COLO829 (cell line): ENCODE results near the gene ARHGEF39.

Source experiments
- DNase-seq: peaks from one replicate; pipeline ENCODE4 v3.0.0; 2012; ENCODE audit warnings: low spot score

ARHGEF39 gene

DNA sequence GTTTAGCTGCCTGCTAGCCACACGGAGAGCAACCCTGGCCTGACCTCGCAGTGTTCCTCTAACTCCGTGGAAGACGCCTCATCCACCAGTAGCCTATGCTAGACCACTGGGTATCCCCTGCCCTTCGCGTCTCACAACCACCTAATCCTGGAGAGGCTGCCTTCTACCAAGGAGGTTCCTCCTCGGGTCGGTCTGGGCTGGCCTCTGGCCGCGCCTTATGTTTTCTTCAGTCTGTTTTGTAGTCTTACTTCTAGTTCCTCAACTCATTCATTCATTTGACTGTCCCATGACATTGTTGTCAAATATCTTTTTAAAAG, 26.3 kb upstream of the ARHGEF39 start:
- no peak for DNase-seq

- DNase-seq, result peak; percentile 55
Observed at GRCh38 chr9:35690614-35691333, 25.8 kb upstream of the ARHGEF39 start.

- no peak for DNase-seq
Observed at GRCh38 chr9:35690294-35690613, 25.3 kb upstream of the ARHGEF39 start.

DNA sequence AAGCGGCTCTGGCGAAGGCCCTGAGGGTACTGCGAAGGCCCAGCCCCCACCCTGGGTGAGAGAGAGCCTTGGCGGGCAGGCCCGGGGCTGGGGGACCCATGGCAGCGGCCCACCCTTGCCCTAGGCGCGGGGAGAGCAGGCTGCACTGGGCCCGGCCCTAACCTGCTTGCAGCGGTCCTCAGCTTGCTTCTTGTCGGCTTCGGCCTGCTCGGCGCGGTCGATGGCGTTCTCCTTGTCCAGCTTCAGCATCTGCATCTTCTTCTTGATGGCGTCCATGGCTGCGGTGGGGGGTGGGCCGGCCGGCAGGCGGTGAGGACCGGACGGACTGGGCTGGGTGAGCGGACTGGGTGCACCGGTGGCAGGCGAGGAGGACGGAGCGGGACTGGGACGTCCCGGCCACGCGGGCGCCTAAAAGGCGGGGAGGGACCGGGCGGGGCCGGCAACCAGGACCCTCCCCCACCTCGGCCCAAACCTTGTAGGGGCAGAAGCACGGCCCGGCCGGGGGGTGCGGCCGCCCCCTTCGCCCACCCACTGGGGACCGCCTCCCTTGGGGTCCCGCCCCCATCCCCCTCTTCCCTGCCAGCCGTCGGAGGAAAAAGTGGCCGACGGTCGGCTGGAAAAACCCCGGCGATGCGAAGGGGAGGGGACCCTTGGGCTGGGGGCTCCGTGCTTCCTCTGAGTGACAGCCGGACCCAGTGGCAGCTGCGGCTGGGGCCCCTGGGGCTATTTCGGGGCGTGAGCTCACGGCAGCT, 24.7 kb upstream of the ARHGEF39 start, which contains the start of gene TPM2:
Gene TPM2 (minus strand): TSS at position 384 of the 752 bp plus-strand sequence. CDS start 108 bp downstream, at position 276.
- no peak for DNase-seq

DNA sequence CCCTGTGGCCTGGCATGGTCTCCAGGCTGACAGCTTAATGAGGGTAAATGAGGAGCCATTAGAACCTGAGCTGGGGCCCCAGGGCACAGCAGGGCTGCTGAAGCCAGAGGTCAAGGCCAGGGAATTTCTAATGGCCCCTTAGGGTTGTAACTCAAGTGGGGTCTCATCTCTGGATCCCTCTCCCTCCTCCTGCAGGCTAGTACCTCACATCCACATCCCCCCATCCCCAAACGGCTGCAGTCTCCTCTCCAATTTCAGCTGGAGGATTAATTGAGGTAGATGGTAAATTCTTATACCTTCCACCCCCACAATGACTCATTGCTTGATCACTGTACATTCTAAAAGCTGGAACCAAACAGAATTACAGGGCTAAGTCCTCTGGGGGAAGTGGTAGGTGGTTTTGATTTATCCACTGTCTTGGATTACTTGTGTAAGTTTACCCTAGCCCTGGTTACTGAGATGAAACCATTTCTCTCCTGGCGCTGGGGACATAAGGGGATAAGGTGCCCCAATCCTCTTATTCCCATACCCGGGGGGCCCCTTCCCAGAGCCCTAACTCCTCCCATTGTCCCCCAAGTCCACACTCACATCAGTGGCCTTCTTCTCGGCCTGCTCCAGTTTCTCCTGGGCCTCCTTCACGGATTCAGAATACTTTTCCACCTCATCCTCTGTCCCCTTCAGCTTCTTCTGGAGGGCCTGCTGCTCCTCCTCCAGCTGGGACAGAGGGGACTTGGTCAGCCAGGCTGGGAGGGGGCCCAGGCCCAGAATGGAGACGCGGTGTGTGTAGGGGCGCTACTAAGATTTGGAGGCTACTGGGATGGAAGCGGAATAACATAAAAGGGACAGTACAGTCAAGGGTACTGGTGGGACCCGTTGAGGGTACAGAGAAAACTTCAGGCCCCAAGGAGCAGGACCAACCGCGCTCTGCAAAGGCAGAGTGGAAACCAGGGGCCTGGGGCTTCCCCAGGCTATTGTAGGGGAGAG, 23.9 kb upstream of the ARHGEF39 start:
- DNase-seq, result peak; percentile 89

- no peak for DNase-seq
Observed at GRCh38 chr9:35687972-35688557, 23.1 kb upstream of the ARHGEF39 start.

DNA sequence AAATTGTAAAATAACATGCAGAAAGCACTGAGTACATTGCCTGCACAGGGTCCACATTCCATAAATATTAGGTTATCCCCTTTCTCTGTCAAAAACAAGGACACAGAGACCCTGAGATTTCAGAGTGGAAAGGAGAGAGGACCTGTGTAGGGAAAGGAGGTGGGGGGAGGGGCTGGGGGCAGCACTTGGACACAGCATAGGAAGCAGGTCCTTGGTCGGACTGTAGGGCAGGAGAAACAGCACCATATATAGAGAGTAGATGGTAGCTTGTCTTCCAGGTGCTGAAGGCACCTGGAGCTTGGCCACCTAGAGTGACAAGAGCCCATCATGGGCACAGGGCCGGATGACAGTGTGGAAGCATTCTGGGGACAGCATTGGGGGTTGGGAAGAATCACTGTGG, 22.3 kb upstream of the ARHGEF39 start:
- DNase-seq, result no peak

GRCh38 chr9:35686222-35687203, 21.5 kb upstream of the ARHGEF39 start:
- DNase-seq, result no peak

GRCh38 chr9:35685506-35685905, 20.5 kb upstream of the ARHGEF39 start:
- DNase-seq, result no peak

DNA sequence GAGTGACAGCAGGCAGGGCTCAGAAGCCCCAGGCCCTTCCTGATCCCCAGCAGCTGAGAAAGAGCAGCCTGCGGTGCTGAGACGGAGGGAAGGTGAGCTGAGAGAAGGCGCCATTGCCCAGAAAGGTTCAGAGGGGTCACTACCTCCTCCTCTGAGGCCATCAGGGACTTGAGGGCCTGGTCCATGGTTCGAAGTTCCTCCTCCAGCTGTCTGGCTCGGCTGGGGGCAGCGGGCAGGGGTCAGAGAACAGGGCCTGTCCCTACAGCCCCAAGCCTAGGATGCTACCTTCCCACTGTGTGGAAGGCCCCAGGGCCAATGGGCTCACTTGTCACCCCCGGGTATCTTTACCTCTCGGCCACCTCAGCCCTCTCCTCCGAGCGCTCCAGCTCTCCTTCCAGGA, 19.9 kb upstream of the ARHGEF39 start:
- no peak for DNase-seq

GRCh38 chr9:35683323-35683722, 18.3 kb upstream of the ARHGEF39 start:
- no peak for DNase-seq

DNA sequence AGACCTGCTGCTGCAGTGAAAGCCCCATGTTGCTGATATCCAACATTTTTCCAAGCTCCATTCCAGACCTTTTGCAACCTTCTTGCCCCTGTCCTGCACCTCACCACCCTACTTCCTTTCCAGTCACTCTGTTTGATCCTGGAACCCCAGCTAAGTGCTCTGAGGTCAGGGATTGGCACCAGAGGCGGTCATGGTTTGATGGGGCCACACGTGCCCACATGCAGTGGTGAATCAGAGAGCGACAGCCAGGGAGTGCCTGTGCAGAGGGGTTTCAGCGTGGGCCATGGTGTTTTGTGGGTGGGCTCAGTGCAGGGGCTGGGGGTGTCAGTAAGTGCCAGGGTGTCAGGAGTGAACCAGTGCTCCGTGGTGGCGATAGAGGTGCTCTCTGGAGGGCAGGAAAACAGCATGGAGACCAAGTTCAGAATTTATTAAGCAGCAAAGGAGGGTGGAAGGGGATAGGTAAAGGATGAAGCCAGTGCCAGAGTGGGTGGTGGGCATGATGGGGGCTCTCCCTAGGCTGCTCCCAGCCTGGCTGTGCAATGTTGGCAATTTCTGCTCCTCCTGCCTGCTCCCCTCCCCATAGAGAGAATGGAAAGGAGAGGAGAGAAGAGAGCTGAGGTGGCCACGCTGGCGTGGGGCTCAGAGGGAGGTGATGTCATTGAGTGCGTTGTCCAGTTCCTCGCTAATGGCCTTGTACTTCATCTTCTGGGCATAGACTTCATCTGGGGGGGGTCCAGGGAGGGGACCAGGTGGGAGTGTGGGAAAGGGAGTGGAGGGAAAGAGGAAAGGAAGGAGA, 17.7 kb upstream of the ARHGEF39 start:
- DNase-seq, result no peak

GRCh38 chr9:35682051-35682450, 17.1 kb upstream of the ARHGEF39 start:
- DNase-seq, result no peak

GRCh38 chr9:35681341-35682002, 16.5 kb upstream of the ARHGEF39 start:
- no peak for DNase-seq

DNA sequence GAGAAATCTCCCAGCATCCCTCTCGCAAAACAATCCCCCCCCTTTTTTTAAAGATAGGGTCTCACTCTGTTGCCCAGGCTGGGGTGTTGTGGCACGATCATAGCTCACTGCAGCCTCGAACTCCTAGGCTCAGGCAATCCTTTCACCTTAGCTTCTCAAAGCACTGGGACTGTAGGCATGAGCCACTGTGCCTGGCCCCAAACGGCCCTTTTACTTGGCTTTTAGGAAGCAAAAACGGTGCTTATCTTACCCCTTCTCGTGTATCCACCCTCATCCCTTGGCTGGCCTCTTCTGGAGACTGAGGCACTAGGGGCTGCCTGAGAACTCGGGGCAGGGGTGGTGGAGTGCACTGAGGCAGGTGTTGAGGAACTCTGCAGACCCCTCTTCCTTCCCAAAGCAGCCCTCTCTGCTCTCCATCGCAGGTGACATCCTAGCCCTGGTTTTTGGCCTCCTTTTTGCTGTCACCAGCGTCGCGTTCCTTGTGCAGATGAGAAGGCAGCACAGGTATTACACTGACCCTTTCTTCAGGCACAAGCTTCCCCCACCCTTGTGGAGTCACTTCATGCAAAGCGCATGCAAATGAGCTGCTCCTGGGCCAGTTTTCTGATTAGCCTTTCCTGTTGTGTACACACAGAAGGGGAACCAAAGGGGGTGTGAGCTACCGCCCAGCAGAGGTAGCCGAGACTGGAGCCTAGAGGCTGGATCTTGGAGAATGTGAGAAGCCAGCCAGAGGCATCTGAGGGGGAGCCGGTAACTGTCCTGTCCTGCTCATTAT, 15.5 kb upstream of the ARHGEF39 start:
- no peak for DNase-seq

DNA sequence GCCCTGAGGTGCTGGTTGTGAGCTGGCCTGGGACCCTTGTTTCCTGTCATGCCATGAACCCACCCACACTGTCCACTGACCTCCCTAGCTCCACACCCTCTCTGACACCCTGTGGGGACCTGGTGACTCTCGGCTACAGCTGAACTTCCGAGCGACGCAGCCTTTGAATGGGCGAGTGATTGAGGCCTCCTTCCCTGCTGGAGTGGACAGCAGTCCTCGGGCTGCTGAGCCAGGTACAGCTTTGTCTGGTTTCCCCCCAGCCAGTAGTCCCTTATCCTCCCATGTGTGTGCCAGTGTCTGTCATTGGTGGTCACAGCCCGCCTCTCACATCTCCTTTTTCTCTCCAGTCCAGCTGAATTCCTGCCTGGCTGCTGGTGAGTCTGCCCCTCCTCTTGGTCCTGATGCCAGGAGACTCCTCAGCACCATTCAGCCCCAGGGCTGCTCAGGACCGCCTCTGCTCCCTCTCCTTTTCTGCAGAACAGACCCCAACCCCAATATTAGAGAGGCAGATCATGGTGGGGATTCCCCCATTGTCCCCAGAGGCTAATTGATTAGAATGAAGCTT, 14.9 kb upstream of the ARHGEF39 start:
- DNase-seq, result no peak

DNA sequence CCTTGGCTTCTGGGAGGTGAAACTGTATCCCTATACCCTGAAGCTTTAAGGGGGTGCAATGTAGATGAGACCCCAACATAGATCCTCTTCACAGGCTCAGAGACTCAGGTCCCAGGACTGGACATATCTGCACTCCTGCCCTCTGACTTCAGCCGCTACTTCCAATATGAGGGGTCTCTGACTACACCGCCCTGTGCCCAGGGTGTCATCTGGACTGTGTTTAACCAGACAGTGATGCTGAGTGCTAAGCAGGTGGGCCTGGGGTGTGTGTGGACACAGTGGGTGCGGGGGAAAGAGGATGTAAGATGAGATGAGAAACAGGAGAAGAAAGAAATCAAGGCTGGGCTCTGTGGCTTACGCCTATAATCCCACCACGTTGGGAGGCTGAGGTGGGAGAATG, 14.1 kb upstream of the ARHGEF39 start:
- DNase-seq, result no peak

- DNase-seq, result no peak
Observed at GRCh38 chr9:35675732-35676392, 10.9 kb upstream of the ARHGEF39 start.
